ENCODE data around the gene KCNA5. TPM values are rescaled to one million over a fixed set of nuclear protein-coding genes. Genes with fewer than 3 reads are reported as not detected.

Gene KCNA5
- total RNA-seq, 1 experiment from 2014 or later, result not detected

GRCh38 chr12:5038781-5039311, 4.8 kb upstream of the KCNA5 start:
- no peak for DNase-seq

GRCh38 chr12:5039815-5040214, 3.9 kb upstream of the KCNA5 start:
- intact Hi-C loops (cut with micrococcal nuclease; ENCODE audit: unreplicated experiment), result no loop called here
- no peak for DNase-seq
- Histone ChIP-seq H3K4me3 (ENCODE audit: low read depth, low read length) (no peak overlapping the region), H3K9me3 (no peaks in the 10 kb centered on the region), H3K4me1 (no peaks in the 10 kb centered on the region), H3K36me3 (ENCODE audit: control insufficient read depth, insufficient read depth, low read length) (no peaks in the 10 kb centered on the region), H3K27me3 (replicated peaks; ENCODE audit: control insufficient read depth, insufficient read depth, low read length) (peaks cover 3% of the 10 kb centered on the region; the same call in 1 of the 2 replicates)
- CTCF ChIA-PET, result no interaction called here
- Mint-ChIP-seq H3K9me3 (ENCODE audit: unreplicated experiment) (no peaks in the 10 kb centered on the region), H3K27me3 (ENCODE audit: insufficient read depth, unreplicated experiment) (peaks cover 38% of the 10 kb centered on the region), H3K27ac (ENCODE audit: unreplicated experiment) (no peak overlapping the region), H3K36me3 (ENCODE audit: insufficient read depth, unreplicated experiment) (no peaks in the 10 kb centered on the region), H3K4me1 (ENCODE audit: low read depth, unreplicated experiment) (no peaks in the 10 kb centered on the region), H3K4me3 (ENCODE audit: unreplicated experiment) (no peak overlapping the region)
- no TSS peak for BruUV-seq (replicated peaks)
- POLR2A ChIA-PET, result no interaction called here
- TF ChIP-seq CTCF (IDR thresholded peaks at IDR 0.05; ENCODE audit: insufficient read depth in 1 of 2, low read depth in 1 of 2, low read length in 1 of 2, severe bottlenecking in 1 of 2, unreplicated experiment in 1 of 2), result no peak

More at GRCh38 chr12:5038781-5039311, 4.8 kb upstream of the KCNA5 start:
- Mint-ChIP-seq H3K27ac (ENCODE audit: unreplicated experiment) (no peak overlapping the region), H3K4me3 (ENCODE audit: unreplicated experiment) (no peak overlapping the region), H3K9me3 (ENCODE audit: unreplicated experiment) (no peaks in the 10 kb centered on the region), H3K36me3 (ENCODE audit: insufficient read depth, unreplicated experiment) (no peaks in the 10 kb centered on the region), H3K27me3 (ENCODE audit: insufficient read depth, unreplicated experiment) (peaks cover 38% of the 10 kb centered on the region), H3K4me1 (ENCODE audit: low read depth, unreplicated experiment) (no peaks in the 10 kb centered on the region)
- Histone ChIP-seq H3K4me3 (ENCODE audit: low read depth, low read length) (no peak overlapping the region), H3K27me3 (replicated peaks; ENCODE audit: control insufficient read depth, insufficient read depth, low read length) (peaks cover 3% of the 10 kb centered on the region; the same call in 1 of the 2 replicates), H3K9me3 (no peaks in the 10 kb centered on the region), H3K4me1 (no peaks in the 10 kb centered on the region), H3K36me3 (ENCODE audit: control insufficient read depth, insufficient read depth, low read length) (no peaks in the 10 kb centered on the region)
- ChIA-PET CTCF (no interaction called here), POLR2A (no interaction called here)
- BruUV-seq (replicated peaks), result no TSS peak
- TF ChIP-seq CTCF (IDR thresholded peaks at IDR 0.05; ENCODE audit: insufficient read depth in 1 of 2, low read depth in 1 of 2, low read length in 1 of 2, severe bottlenecking in 1 of 2, unreplicated experiment in 1 of 2), result no peak
- intact Hi-C loops (cut with micrococcal nuclease; ENCODE audit: unreplicated experiment), result no loop called here

- Mint-ChIP-seq H3K27me3 (ENCODE audit: insufficient read depth, unreplicated experiment) (peaks cover 43% of the 10 kb centered on the region), H3K9me3 (ENCODE audit: unreplicated experiment) (no peaks in the 10 kb centered on the region), H3K4me3 (ENCODE audit: unreplicated experiment) (no peak overlapping the region), H3K27ac (ENCODE audit: unreplicated experiment) (no peak overlapping the region), H3K4me1 (ENCODE audit: low read depth, unreplicated experiment) (no peaks in the 10 kb centered on the region), H3K36me3 (ENCODE audit: insufficient read depth, unreplicated experiment) (no peaks in the 10 kb centered on the region)
- BruUV-seq (replicated peaks), result no TSS peak
- Histone ChIP-seq H3K27me3 (replicated peaks; ENCODE audit: control insufficient read depth, insufficient read depth, low read length) (peaks cover 3% of the 10 kb centered on the region; the same call in 1 of the 2 replicates), H3K4me1 (no peaks in the 10 kb centered on the region), H3K36me3 (ENCODE audit: control insufficient read depth, insufficient read depth, low read length) (no peaks in the 10 kb centered on the region), H3K4me3 (ENCODE audit: low read depth, low read length) (no peak overlapping the region), H3K9me3 (no peaks in the 10 kb centered on the region)
- intact Hi-C loops (cut with micrococcal nuclease; ENCODE audit: unreplicated experiment), result no loop called here
- no peak for DNase-seq
- TF ChIP-seq CTCF (IDR thresholded peaks at IDR 0.05; ENCODE audit: insufficient read depth in 1 of 2, low read depth in 1 of 2, low read length in 1 of 2, severe bottlenecking in 1 of 2, unreplicated experiment in 1 of 2), result no peak
- ChIA-PET CTCF (no interaction called here), POLR2A (no interaction called here)
Observed at GRCh38 chr12:5040368-5040767, 3.3 kb upstream of the KCNA5 start.

Measured in Caco-2 (cell line).